HEK293T (cell line): ENCODE results near the gene PSMD2.

Experiments
- CTCF ChIA-PET: fragments of 350-600 bp; formaldehyde crosslinking; extraction: SDS; loops from one replicate; lab custom pipeline; 2021; ENCODE audit warnings: antibody characterized with exemption, inconsistent platforms; lab: Yijun Ruan, JAX
- POLR2A ChIA-PET: fragments of 350-600 bp; formaldehyde crosslinking; extraction: SDS; loops from one replicate; lab custom pipeline; 2020; ENCODE audit warnings: antibody characterized with exemption, inconsistent platforms; lab: Yijun Ruan, JAX
- DNase-seq: peaks from one replicate; pipeline ENCODE4 v3.0.0; 2012; ENCODE audit warnings: mixed read lengths; ENCODE audit errors: extremely low spot score
- ARNT ChIP-seq: fragments of 450-650 bp; IDR thresholded peaks from 2 replicates; pipeline ENCODE4 v1.6.1; 2017; ENCODE audit warnings: mild to moderate bottlenecking
- BHLHE40 ChIP-seq: fragments of 450-650 bp; IDR thresholded peaks from 2 replicates; pipeline ENCODE4 v1.6.1; 2016; ENCODE audit warnings: mild to moderate bottlenecking, moderate library complexity, borderline replicate concordance
- CTBP1 ChIP-seq: fragments of 450-650 bp; IDR thresholded peaks from 2 replicates; pipeline ENCODE4 v1.6.1; 2016; ENCODE audit warnings: borderline replicate concordance
- ELF4 ChIP-seq: fragments of 450-650 bp; IDR thresholded peaks from 2 replicates; pipeline ENCODE4 v1.6.1; 2017; ENCODE audit warnings: antibody characterized with exemption
- FOXA1 ChIP-seq: fragments of 450-650 bp; IDR thresholded peaks from 2 replicates; pipeline ENCODE4 v1.6.1; 2016; ENCODE audit warnings: mild to moderate bottlenecking
- FOXK2 ChIP-seq: fragments of 450-650 bp; IDR thresholded peaks from 2 replicates; pipeline ENCODE4 v1.6.1; 2016; ENCODE audit warnings: mild to moderate bottlenecking
- FOXM1 ChIP-seq: fragments of 450-650 bp; IDR thresholded peaks from 2 replicates; pipeline ENCODE4 v1.6.1; 2017; ENCODE audit warnings: mild to moderate bottlenecking, borderline replicate concordance
- HDGF ChIP-seq: fragments of 450-650 bp; IDR thresholded peaks from 2 replicates; pipeline ENCODE4 v1.6.1; 2017; ENCODE audit warnings: antibody characterized with exemption, borderline replicate concordance
- L3MBTL2 ChIP-seq: fragments of 450-650 bp; conservative IDR thresholded peaks from 2 replicates; pipeline ENCODE4 v1.6.1; 2016; ENCODE audit warnings: mild to moderate bottlenecking
- LEF1 ChIP-seq: fragments of 450-650 bp; IDR thresholded peaks from 2 replicates; pipeline ENCODE4 v1.6.1; 2017; ENCODE audit warnings: mild to moderate bottlenecking, borderline replicate concordance
- NFRKB ChIP-seq: fragments of 450-650 bp; IDR thresholded peaks from 2 replicates; pipeline ENCODE4 v1.6.1; 2016; ENCODE audit warnings: mild to moderate bottlenecking, moderate library complexity
- SP1 ChIP-seq: fragments of 450-650 bp; IDR thresholded peaks from 2 replicates; pipeline ENCODE4 v1.6.1; 2017
- SUZ12 ChIP-seq: fragments of 450-650 bp; IDR thresholded peaks from 2 replicates; pipeline ENCODE4 v1.6.1; 2016; ENCODE audit warnings: mild to moderate bottlenecking
- TARDBP ChIP-seq: fragments of 450-650 bp; IDR thresholded peaks from 2 replicates; pipeline ENCODE4 v1.6.1; 2016
- ZNF384 ChIP-seq: fragments of 450-650 bp; IDR thresholded peaks from 2 replicates; pipeline ENCODE4 v1.6.1; 2016
- TF ChIP-seq, protein P1 (sequence below): fragments of 450-650 bp; IDR thresholded peaks from 2 replicates; pipeline ENCODE4 v1.6.1; 2016

PSMD2 gene

DNA sequence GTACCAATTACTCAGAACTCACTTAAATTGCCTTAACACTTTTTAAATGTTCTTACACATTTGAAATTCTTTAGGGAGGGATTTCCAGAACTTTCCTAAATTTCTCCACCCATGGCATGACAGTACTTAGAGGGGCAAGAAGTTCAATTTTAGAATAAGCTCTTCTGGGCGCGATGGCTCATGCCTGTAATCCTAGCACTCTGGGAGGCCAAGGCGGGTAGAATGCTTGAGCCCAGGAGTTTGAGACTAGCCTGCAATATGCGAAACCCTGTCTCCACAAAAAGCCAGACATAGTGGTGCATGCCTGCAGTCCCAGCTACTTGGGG is 49.0 kb downstream of the PSMD2 start:
- no peak for DNase-seq
- POLR2A ChIA-PET, result interaction anchor here (1.9 kb wide), 1 partner anchor 14 kb away, joined by 8 read pairs; the partner anchor contains the start of genes CLCN2 and POLR2H
- CTCF ChIA-PET, result interaction anchor here (1.3 kb wide), 1 partner anchor 11 kb away, joined by 7 read pairs; the partner anchor contains the start of gene FAM131A
- TF ChIP-seq ELF4 (no peak), FOXK2 (no peak), NFRKB (no peak), SUZ12 (no peak), ARNT (no peak), TARDBP (no peak), L3MBTL2 (no peak), CTBP1 (no peak), BHLHE40 (no peak), FOXA1 (no peak), FOXM1 (no peak)
- TF ChIP-seq, protein P1, sequence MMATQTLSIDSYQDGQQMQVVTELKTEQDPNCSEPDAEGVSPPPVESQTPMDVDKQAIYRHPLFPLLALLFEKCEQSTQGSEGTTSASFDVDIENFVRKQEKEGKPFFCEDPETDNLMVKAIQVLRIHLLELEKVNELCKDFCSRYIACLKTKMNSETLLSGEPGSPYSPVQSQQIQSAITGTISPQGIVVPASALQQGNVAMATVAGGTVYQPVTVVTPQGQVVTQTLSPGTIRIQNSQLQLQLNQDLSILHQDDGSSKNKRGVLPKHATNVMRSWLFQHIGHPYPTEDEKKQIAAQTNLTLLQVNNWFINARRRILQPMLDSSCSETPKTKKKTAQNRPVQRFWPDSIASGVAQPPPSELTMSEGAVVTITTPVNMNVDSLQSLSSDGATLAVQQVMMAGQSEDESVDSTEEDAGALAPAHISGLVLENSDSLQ, result no peak

DNA sequence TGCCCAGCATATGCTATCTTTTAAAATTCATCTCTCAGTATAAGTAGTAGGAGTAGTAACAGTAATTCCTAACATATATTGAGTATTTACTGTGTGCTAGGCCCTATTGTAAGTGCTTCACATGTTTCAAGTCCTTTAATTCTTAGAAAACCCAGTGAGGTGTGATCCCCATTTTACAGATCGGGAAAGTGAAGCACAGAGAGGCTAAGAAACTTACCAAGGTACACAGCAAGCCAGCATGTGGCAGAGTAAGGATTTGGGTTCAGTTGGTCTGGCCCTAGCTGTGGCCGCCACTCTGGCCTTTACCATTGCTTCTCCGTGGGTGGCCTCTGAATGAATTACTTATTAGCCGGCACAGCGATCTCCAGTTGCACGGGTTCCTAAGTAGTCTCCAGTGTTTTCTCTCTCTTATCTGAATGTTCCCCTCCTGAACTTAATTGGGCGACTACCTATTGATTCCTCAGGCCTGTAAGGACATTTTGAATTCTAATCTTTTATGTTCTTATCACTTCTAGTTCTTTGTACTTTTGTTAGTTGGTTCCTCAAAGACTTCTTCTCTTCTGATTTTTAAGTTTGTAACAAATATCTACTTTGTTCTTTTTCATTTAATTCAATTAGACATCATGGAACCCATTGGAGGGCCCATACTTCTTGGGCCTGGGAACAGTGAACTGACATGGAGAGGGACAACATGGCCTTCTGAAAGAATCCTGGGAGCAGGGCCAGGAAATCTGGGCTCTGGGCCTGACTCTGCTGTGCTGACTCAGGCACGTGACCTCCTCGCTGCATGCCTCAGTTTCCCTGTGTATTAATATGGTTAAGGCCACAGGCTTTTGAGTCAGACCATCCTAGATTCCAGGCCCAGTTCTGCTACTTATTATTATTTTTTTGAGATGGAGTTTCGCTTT is 50.8 kb downstream of the PSMD2 start:
- POLR2A ChIA-PET, result no interaction called here
- CTCF ChIA-PET, result no interaction called here
- TF ChIP-seq L3MBTL2 (no peak), SUZ12 (no peak), CTBP1 (no peak), ARNT (no peak), BHLHE40 (no peak), HDGF (no peak), FOXM1 (no peak), FOXA1 (no peak), FOXK2 (no peak), ELF4 (no peak), TARDBP (no peak), LEF1 (no peak), SP1 (no peak), ZNF384 (no peak)
- TF ChIP-seq, protein P1, result no peak
- DNase-seq, result no peak

DNA sequence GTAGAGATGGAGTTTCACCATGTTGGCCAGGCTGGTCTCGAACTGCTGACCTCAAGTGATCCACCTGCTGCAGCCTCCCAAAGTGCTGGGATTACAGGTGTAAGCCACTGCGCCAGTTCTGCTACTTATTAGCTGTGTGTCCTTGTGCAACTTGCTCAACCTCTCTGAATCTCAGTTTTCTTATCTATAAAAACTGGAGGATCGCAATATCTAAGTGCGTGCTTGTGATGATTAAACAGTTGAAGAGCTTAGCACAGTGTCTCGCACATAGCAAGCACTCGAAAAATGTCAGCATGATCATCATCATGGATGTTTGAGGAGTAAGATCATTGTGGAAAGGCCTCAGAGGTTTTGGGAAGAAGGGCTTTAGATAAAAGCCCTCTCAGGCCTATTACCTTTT is 51.6 kb downstream of the PSMD2 start:
- DNase-seq, result no peak
- TF ChIP-seq ZNF384 (no peak), LEF1 (no peak), NFRKB (no peak), HDGF (no peak), FOXA1 (no peak), ELF4 (no peak), BHLHE40 (no peak)
- TF ChIP-seq, protein P1, result no peak
- ChIA-PET POLR2A (no interaction called here), CTCF (interaction anchor here (0.6 kb wide), 1 partner anchor 235 kb away, joined by 3 read pairs; no protein-coding TSS in a partner anchor)

DNA sequence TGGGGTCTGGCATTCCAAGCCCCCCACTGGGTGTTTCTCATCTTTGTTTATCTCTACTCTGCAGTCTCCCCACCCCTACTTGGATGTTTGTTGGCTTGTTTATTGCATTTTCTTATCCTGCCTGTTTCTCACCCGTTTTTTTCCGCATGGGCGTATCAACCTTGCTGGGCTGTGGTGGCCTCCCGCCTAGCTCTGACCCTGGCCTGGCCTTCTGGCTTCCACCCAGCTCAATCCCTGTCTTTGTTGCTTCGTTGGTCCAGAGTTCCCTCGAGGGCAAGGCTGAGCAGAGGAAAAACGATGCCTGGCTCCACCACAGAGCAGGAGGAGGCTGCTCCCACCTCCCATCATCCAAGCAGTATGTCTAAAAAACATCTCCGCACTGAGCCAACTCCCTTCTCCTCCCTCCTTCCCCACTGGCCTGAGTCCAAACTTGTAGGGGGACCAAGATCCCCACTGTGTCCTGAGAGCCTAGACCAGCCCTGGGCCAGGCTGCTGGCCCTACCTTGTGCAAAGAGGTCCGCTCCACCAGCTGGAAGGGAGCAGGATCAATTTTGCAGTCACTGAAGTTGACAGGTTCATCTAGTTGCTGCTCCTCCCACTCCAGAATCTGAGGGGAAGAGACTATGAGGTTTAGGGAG is 52.6 kb downstream of the PSMD2 start:
- no peak for TF ChIP-seq TARDBP
- no peak for TF ChIP-seq FOXA1
- TF ChIP-seq ARNT, result no peak
- no peak for TF ChIP-seq FOXK2
- no peak for TF ChIP-seq L3MBTL2
- TF ChIP-seq LEF1, result no peak
- TF ChIP-seq, protein P1, result no peak
- POLR2A ChIA-PET, result no interaction called here
- no peak for DNase-seq
- CTCF ChIA-PET, result no interaction called here

DNA sequence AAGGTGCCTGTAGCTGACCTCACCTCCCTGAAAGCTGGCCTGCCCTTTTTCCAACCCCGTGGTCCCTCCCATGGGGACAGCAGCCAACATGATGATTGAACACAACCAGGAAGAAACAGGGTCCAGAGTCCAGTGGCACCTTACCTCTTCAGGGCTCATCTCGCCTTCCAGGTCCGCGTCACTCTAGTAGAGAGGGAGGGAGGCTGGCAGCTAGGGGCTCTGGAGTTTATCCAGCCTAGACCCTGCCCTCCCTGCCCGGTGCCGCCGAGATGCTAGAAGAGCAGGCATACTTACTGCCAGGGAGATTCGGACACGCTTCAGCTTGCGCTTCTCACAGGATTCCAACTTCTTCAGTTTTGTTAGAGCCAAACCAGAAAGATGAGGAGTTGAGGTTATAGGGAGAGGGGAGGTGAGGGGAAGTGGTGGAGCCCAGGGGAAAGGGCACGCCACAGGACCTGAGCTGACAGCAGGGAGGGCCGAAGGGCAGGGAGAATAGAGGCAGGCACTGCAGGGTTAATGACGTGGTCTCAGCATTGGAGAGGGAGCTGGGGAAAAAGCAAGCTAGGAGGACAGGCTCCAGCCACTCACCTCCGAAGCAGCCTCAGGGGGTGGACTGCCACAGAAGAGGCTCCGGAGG is 53.2 kb downstream of the PSMD2 start:
- TF ChIP-seq, protein P1, result no peak
- TF ChIP-seq HDGF, result no peak
- TF ChIP-seq L3MBTL2, result no peak
- no peak for TF ChIP-seq FOXA1
- no peak for TF ChIP-seq LEF1
- no peak for TF ChIP-seq FOXM1
- no peak for DNase-seq
- CTCF ChIA-PET, result interaction anchor here (1.4 kb wide), 1 partner anchor 17 kb away, joined by 4 read pairs; no protein-coding TSS in a partner anchor
- POLR2A ChIA-PET, result no interaction called here
